GM13976 (cell line): ENCODE measurements around the gene SH2D6.

Experiments
- DNase-seq: peaks from one replicate; pipeline ENCODE4 v3.0.0; 2012; ENCODE audit warnings: low spot score
- in situ Hi-C: fragments of 300-500 bp; cut with MboI; formaldehyde crosslinking; loops from one replicate; pipeline ENCODE4 v1.12.0; 2022; ENCODE audit warnings: low sequenced_read_pairs, mixed read lengths, inconsistent platforms; ENCODE audit not compliant: unreplicated experiment
- TF ChIP-seq, protein P1 (sequence below): IDR thresholded peaks from 2 replicates; pipeline ENCODE4 v1.5.1; 2012; ENCODE audit warnings: borderline replicate concordance, mild to moderate bottlenecking; ENCODE audit not compliant: insufficient read depth; ENCODE audit errors: extremely low read depth, missing control alignments, control extremely low read depth

The SH2D6 gene

GRCh38 chr2:85468704-85469349, 50.3 kb downstream of the SH2D6 start:
- TF ChIP-seq, protein P1, sequence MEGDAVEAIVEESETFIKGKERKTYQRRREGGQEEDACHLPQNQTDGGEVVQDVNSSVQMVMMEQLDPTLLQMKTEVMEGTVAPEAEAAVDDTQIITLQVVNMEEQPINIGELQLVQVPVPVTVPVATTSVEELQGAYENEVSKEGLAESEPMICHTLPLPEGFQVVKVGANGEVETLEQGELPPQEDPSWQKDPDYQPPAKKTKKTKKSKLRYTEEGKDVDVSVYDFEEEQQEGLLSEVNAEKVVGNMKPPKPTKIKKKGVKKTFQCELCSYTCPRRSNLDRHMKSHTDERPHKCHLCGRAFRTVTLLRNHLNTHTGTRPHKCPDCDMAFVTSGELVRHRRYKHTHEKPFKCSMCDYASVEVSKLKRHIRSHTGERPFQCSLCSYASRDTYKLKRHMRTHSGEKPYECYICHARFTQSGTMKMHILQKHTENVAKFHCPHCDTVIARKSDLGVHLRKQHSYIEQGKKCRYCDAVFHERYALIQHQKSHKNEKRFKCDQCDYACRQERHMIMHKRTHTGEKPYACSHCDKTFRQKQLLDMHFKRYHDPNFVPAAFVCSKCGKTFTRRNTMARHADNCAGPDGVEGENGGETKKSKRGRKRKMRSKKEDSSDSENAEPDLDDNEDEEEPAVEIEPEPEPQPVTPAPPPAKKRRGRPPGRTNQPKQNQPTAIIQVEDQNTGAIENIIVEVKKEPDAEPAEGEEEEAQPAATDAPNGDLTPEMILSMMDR = no peak
- DNase-seq = no peak
- in situ Hi-C loops = no loop called here

DNA sequence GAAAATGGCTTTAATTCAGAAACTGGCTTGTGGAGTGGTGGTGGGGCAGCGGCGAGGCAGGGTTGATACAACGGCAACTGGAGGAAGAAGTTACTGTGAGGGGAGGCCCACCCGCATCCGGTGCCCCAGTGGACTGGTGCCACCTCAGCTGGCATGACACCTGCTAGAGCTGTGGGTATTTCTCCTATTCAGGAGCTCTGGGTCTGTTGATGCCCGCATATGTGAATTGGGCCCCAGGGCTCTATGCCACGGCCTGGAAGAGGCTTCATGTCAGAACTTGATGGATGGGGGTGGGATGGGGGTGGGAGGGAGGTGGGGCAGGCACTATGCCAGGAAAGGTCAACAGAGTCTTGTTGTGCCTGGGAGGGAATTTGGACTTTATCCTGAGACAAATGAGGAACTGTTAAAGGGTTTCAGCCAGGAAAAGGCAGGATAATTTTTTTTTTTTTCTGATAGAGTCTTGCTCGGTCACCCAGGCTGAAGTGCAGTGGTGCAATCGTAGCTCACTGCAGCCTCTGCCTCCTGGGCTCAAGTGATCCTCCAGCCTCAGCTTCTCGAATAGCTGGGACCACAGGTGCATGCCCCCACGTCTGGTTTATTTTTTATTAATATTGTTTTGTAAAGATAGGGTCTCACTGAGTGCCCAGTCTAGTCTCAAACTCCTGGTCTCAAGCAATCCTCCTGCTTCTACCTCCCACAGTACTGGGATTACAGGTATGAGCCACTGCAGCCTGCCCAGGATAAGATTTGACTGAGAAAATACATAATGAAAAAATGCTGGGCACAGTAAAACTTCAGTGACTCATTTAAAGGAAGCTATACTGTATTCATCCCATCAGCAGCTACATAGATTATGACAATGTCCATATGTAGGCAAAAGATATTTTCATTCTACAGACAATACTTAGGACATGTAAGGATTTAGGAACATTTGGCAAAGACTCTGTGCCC, 52.6 kb downstream of the SH2D6 start:
- TF ChIP-seq, protein P1 = no peak
- DNase-seq = no peak
- in situ Hi-C loops = no loop called here

- in situ Hi-C loops = no loop called here
- DNase-seq = no peak
- TF ChIP-seq, protein P1 = no peak
These were observed 53.7 kb downstream of the SH2D6 start for GRCh38 chr2:85472261-85472660.

- TF ChIP-seq, protein P1 = no peak
- in situ Hi-C loops = no loop called here
- no peak for DNase-seq
These were observed 57.4 kb downstream of the SH2D6 start for GRCh38 chr2:85475799-85476490.

DNA sequence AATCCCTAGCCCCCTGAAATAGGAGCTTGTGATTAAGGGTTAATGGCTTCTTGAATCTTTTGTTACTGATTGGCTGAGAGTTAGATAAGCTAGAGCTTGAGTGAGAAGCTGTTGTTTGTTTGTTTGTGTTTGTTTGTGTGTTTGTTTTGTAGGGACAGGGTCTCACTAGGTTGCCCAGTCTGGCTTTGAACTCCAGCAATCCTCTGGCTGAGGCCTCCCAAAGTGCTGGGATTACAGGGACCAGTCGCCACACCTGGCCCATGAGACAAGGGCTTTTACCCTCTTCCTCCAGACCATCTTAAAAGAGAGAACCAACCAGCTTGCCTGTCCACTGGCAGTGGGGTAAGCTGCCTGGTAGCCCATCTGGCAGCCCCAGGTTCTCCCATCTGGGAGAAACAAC, 58.1 kb downstream of the SH2D6 start:
- in situ Hi-C loops = no loop called here
- no peak for DNase-seq

DNA sequence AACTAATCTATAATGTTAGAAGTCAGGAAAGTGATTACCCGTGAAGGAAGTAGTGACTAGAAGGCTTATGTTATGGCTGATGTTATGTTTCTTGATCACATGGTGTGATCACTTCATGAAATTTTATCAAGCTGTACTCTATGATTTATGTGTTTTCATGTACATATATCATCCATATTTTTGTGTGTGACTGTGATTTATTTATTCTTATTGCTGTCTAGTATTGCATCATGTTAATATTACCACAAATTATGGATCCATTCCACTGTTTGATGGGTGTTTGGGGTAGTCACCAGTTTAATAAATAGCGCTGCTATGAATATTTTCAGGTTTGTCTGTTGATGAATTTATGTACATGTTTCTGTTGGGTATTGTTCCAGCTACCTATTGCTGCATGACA, 59.4 kb downstream of the SH2D6 start:
- DNase-seq = no peak
- TF ChIP-seq, protein P1 = no peak
- in situ Hi-C loops = no loop called here

More for the DNA sequence above, 58.1 kb downstream of the SH2D6 start:
- TF ChIP-seq, protein P1 = no peak
